IMR-90 (cell line): Measurements from ENCODE around the gene NAT10. TPM values are rescaled to one million over a fixed set of nuclear protein-coding genes. Genes with fewer than 3 reads are reported as not detected.

Experiments
- ATAC-seq: fragments of 200-7000 bp; cut with Tn5 transposase; 2 replicates; pipeline ENCODE4 v1.9.1; 2020; ENCODE audit warnings: low read depth, mild to moderate bottlenecking, moderate library complexity
- BruUV-seq: library from RNA; stranded (reverse); fragments of 400-500 nt; replicated peaks from 2 replicates; lab custom pipeline; 2021; lab: Mats Ljungman, UMichigan
- CTCF ChIA-PET: fragments of 300-600 bp; formaldehyde crosslinking; extraction: SDS; loops from one replicate; lab custom pipeline; 2021; ENCODE audit warnings: antibody characterized with exemption; lab: Yijun Ruan, JAX
- POLR2A ChIA-PET: fragments of 300-600 bp; sonication (Branson Sonifier 250); formaldehyde crosslinking; loops from one replicate; lab custom pipeline; 2022; ENCODE audit warnings: antibody characterized with exemption; ENCODE audit not compliant: unreplicated experiment; lab: Charles Lee
- DNase-seq: peaks from one replicate; pipeline ENCODE4 v3.0.0; 2013
- H2AFZ ChIP-seq: replicated peaks from 2 replicates; pipeline ENCODE3; 2013; ENCODE audit warnings: low read length, mild to moderate bottlenecking; ENCODE audit not compliant: poor library complexity
- H2AK5ac ChIP-seq: 2 replicates; pipeline ENCODE4 v1.6.1; 2013; ENCODE audit warnings: low read depth, low read length, inconsistent platforms
- H2AK9ac ChIP-seq: replicated peaks from 2 replicates; pipeline ENCODE3; 2013; ENCODE audit warnings: mild to moderate bottlenecking, low read depth, low read length, moderate library complexity; ENCODE audit not compliant: poor library complexity
- H2BK120ac ChIP-seq: 2 replicates; pipeline ENCODE4 v1.6.1; 2013; ENCODE audit warnings: low read depth, low read length, inconsistent platforms
- H2BK15ac ChIP-seq: 3 replicates; pipeline ENCODE4 v1.6.1; 2013; ENCODE audit warnings: low read depth, low read length, inconsistent platforms
- H2BK20ac ChIP-seq: 2 replicates; pipeline ENCODE4 v1.6.1; 2013; ENCODE audit warnings: low read depth, mild to moderate bottlenecking, inconsistent platforms, low read length, moderate library complexity
- H2BK5ac ChIP-seq: 2 replicates; pipeline ENCODE4 v1.6.1; 2013; ENCODE audit warnings: mild to moderate bottlenecking, low read depth, low read length, inconsistent platforms; ENCODE audit not compliant: poor library complexity, severe bottlenecking
- H3K14ac ChIP-seq: replicated peaks from 2 replicates; pipeline ENCODE4 v1.6.1; 2013; ENCODE audit warnings: low read depth, low read length, inconsistent platforms
- H3K18ac ChIP-seq: 2 replicates; pipeline ENCODE4 v1.6.1; 2013; ENCODE audit warnings: low read depth, low read length, control low read depth
- H3K23ac ChIP-seq: 2 replicates; pipeline ENCODE4 v1.6.1; 2013; ENCODE audit warnings: low read depth, low read length, inconsistent platforms
- H3K27ac ChIP-seq: 2 replicates; pipeline ENCODE4 v1.5.1; 2013; ENCODE audit warnings: mild to moderate bottlenecking, control low read depth, low read length; ENCODE audit not compliant: insufficient read depth
- H3K27me3 ChIP-seq: 2 replicates; pipeline ENCODE4 v1.6.1; 2013; ENCODE audit warnings: low read length; ENCODE audit not compliant: control insufficient read depth, insufficient read depth
- H3K36me3 ChIP-seq: 2 replicates; pipeline ENCODE4 v1.6.1; 2013; ENCODE audit warnings: low read length, mixed read lengths; ENCODE audit not compliant: control insufficient read depth, insufficient read depth
- H3K4ac ChIP-seq: 2 replicates; pipeline ENCODE4 v1.6.1; 2013; ENCODE audit warnings: low read depth, low read length, inconsistent platforms
- H3K4me1 ChIP-seq: 2 replicates; pipeline ENCODE4 v1.6.1; 2013; ENCODE audit warnings: low read length, mixed read lengths; ENCODE audit not compliant: control insufficient read depth, insufficient read depth
- H3K4me2 ChIP-seq: 2 replicates; pipeline ENCODE4 v1.6.1; 2013; ENCODE audit warnings: low read depth, mild to moderate bottlenecking, control low read depth, low read length, moderate library complexity
- H3K4me3 ChIP-seq: 2 replicates; pipeline ENCODE4 v1.5.1; 2013; ENCODE audit warnings: low read depth, mild to moderate bottlenecking, control low read depth, low read length, moderate library complexity; ENCODE audit not compliant: insufficient read depth
- H3K56ac ChIP-seq: 2 replicates; pipeline ENCODE4 v1.6.1; 2013; ENCODE audit warnings: low read length, inconsistent platforms; ENCODE audit not compliant: insufficient read depth; ENCODE audit errors: extremely low read depth
- H3K79me1 ChIP-seq, 2 experiments: 2 replicates each; pipeline ENCODE4 v1.6.1; 2013; ENCODE audit warnings: low read length in 2 of 2, inconsistent platforms in 1 of 2, low read depth in 1 of 2
- H3K9ac ChIP-seq: 2 replicates; pipeline ENCODE4 v1.6.1; 2013; ENCODE audit warnings: low read depth, low read length, control low read depth
- H3K9me1 ChIP-seq: 2 replicates; pipeline ENCODE4 v1.6.1; 2013; ENCODE audit warnings: low read length, inconsistent platforms; ENCODE audit not compliant: insufficient read depth
- H3K9me3 ChIP-seq: 2 replicates; pipeline ENCODE4 v1.6.1; 2013; ENCODE audit warnings: low read length; ENCODE audit not compliant: control insufficient read depth, insufficient read depth
- H4K20me1 ChIP-seq: 2 replicates; pipeline ENCODE4 v1.6.1; 2013; ENCODE audit warnings: low read length, inconsistent platforms; ENCODE audit not compliant: insufficient read depth
- H4K5ac ChIP-seq: 2 replicates; pipeline ENCODE4 v1.6.1; 2013; ENCODE audit warnings: mild to moderate bottlenecking, low read depth, low read length, control low read depth
- H4K8ac ChIP-seq, 2 experiments: 2 replicates each; pipeline ENCODE4 v1.6.1; 2013; ENCODE audit warnings: low read depth in 2 of 2, low read length in 2 of 2, control low read depth in 1 of 2, inconsistent platforms in 1 of 2
- H4K91ac ChIP-seq: 2 replicates; pipeline ENCODE4 v1.6.1; 2013; ENCODE audit warnings: low read depth, low read length, inconsistent platforms; ENCODE audit not compliant: insufficient read depth
- CHD1 ChIP-seq: IDR thresholded peaks from 2 replicates; pipeline ENCODE4 v1.6.1; 2012; ENCODE audit warnings: low read depth, low read length, improper control_type of control experiment
- ELK1 ChIP-seq: fragments of 150-350 bp; IDR thresholded peaks from 2 replicates; pipeline ENCODE4 v1.6.1; 2016; ENCODE audit warnings: low read depth, mild to moderate bottlenecking, low read length, moderate library complexity, borderline replicate concordance
- FOS ChIP-seq: fragments of 150-350 bp; IDR thresholded peaks from 2 replicates; pipeline ENCODE4 v1.6.1; 2016; ENCODE audit warnings: low read depth, low read length
- MAFK ChIP-seq: IDR thresholded peaks from 2 replicates; pipeline ENCODE4 v1.6.1; 2012; ENCODE audit warnings: low read depth, low read length, improper control_type of control experiment
- MAZ ChIP-seq: IDR thresholded peaks from 2 replicates; pipeline ENCODE4 v1.6.1; 2012; ENCODE audit warnings: low read depth, mild to moderate bottlenecking, low read length, improper control_type of control experiment, moderate library complexity, borderline replicate concordance
- POLR2A ChIP-seq: IDR thresholded peaks from 2 replicates; pipeline ENCODE4 v1.6.1; 2012; ENCODE audit warnings: mild to moderate bottlenecking, low read depth, low read length
- RCOR1 ChIP-seq: IDR thresholded peaks from 2 replicates; pipeline ENCODE4 v1.6.1; 2012; ENCODE audit warnings: mild to moderate bottlenecking, low read length, improper control_type of control experiment; ENCODE audit not compliant: insufficient replicate concordance
- SMC3 ChIP-seq: fragments of 150-350 bp; IDR thresholded peaks from 2 replicates; pipeline ENCODE4 v1.6.1; 2016; ENCODE audit warnings: low read depth, mild to moderate bottlenecking, antibody characterized with exemption, low read length, moderate library complexity
- WGBS, 2 experiments: methylation state at CpG; one replicate each; pipeline versions ENCODE4 v1.1.5 to v1.1.7; 2013; ENCODE audit warnings: missing lambda C conversion rate in 2 of 2; ENCODE audit not compliant: insufficient read length in 1 of 2; ENCODE audit errors: extremely low coverage in 2 of 2; 5-methylcytosine and 5-hydroxymethylcytosine counted together
- dilution Hi-C: fragments of 300-500 bp; cut with HindIII; formaldehyde crosslinking; loops from one replicate; pipeline ENCODE4 v1.14.3; 2018; ENCODE audit warnings: low sequenced_read_pairs; ENCODE audit not compliant: unreplicated experiment
- in situ Hi-C: fragments of 300-500 bp; cut with MboI; formaldehyde crosslinking; loops from 3 replicates; pipeline ENCODE4 v1.14.3; 2019; ENCODE audit warnings: low sequenced_read_pairs, inconsistent platforms, mixed read lengths
- intact Hi-C: fragments of 100-400 bp; cut with micrococcal nuclease; formaldehyde crosslinking; loops from 2 replicates; pipeline ENCODE4 v1.10.0; 2022
- polyA plus RNA-seq, 3 experiments: library from polyadenylated mRNA; depleted of rRNA; stranded (reverse); fragments of >200 nt; gene quantifications; 2 replicates each; pipeline ENCODE4 v1.2.3, GENCODE V29; 2012; ENCODE audit warnings: low replicate concordance in 1 of 3
- total RNA-seq: library from RNA; depleted of rRNA; stranded (reverse); fragments of >200 nt; gene quantifications from 2 replicates; pipeline ENCODE4 v1.2.3, GENCODE V29; 2012
- TF ChIP-seq, protein P1 (sequence below): conservative IDR thresholded peaks from 2 replicates; pipeline ENCODE4 v1.5.1; 2012; ENCODE audit warnings: mild to moderate bottlenecking, low read depth, low read length, improper control_type of control experiment

Gene NAT10
- total and polyA plus RNA-seq, 2 of the 4 experiments (the other 2 are of a cell fraction), result 28.1 to 34.8 TPM

DNA sequence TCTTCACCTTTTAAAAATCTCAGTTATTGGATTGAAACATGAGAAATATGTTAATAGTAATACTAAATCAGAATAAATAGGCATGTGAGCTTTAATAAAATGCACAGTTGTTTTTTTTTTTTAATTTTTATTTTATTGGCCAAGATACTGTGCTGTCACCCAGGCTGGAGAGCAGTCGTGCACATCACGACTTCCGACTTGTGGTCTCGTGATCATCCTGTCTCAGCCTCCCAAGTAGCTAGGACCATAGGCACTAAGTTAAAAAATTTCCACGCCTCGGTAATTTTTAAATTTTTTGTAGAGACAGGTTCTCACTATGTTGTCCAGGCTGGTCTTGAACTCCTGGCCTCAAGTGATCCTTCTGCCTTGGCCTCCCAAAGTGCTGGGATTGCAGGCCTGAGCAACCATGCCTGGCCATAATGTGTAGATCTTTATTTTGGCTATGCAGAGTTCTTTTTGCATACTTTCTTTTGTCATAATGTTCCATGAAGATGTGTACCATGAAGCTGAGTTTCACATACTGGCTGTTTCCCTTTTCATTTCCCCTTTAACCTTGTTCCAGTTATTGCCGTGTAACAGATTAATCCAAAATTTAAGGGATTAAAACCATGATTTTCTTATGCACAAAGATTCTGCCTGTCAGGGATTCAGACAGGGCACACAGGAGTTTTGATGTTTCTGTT lies 37.9 kb upstream of the NAT10 start:
- dilution Hi-C loops (no loop called here), intact Hi-C loops (loop anchor here (5.0 kb wide), 1 partner anchor 35 kb away; no protein-coding TSS in a partner anchor), in situ Hi-C loops (loop anchor here (10.0 kb wide), 1 partner anchor 63 kb away; no protein-coding TSS in a partner anchor)
- H3K4me3 ChIP-seq, result no peak overlapping the region
- peaks cover 96% of the 10 kb centered on the region for H4K20me1 ChIP-seq
- no peak overlapping the region for H3K27ac ChIP-seq
- H2AK9ac ChIP-seq, result no peak overlapping the region
- DNase-seq (no peak), ATAC-seq (no peak)
- no peaks in the 10 kb centered on the region for H3K9me3 ChIP-seq
- H3K4me1 ChIP-seq, result 0 out of 2 replicates have a peak, but pooled peaks cover 9% of the 10 kb centered on the region
- H3K23ac ChIP-seq, result no peak overlapping the region
- no peak overlapping the region for H3K56ac ChIP-seq
- ChIA-PET CTCF (no interaction called here), POLR2A (no interaction called here)
- no peak overlapping the region for H4K91ac ChIP-seq
- H4K8ac ChIP-seq, result no peak overlapping the region
- no peak overlapping the region for H3K4ac ChIP-seq
- no peak overlapping the region for H3K9ac ChIP-seq
- no peak overlapping the region for H4K5ac ChIP-seq
- BruUV-seq, result no TSS peak
- H2BK20ac ChIP-seq, result no peak overlapping the region
- H3K4me2 ChIP-seq, result no peak overlapping the region
- H3K36me3 ChIP-seq, result peaks cover 16% of the 10 kb centered on the region
- no peak overlapping the region for H3K14ac ChIP-seq
- H3K18ac ChIP-seq, result no peak overlapping the region
- H3K27me3 ChIP-seq, result no peaks in the 10 kb centered on the region
- TF ChIP-seq RCOR1, result no peak
- TF ChIP-seq FOS, result no peak
- TF ChIP-seq POLR2A, result no peak
- TF ChIP-seq MAFK, result no peak
- TF ChIP-seq ELK1, result no peak
- TF ChIP-seq CHD1, result no peak
- TF ChIP-seq MAZ, result no peak
- no peak for TF ChIP-seq SMC3
- TF ChIP-seq, protein P1, sequence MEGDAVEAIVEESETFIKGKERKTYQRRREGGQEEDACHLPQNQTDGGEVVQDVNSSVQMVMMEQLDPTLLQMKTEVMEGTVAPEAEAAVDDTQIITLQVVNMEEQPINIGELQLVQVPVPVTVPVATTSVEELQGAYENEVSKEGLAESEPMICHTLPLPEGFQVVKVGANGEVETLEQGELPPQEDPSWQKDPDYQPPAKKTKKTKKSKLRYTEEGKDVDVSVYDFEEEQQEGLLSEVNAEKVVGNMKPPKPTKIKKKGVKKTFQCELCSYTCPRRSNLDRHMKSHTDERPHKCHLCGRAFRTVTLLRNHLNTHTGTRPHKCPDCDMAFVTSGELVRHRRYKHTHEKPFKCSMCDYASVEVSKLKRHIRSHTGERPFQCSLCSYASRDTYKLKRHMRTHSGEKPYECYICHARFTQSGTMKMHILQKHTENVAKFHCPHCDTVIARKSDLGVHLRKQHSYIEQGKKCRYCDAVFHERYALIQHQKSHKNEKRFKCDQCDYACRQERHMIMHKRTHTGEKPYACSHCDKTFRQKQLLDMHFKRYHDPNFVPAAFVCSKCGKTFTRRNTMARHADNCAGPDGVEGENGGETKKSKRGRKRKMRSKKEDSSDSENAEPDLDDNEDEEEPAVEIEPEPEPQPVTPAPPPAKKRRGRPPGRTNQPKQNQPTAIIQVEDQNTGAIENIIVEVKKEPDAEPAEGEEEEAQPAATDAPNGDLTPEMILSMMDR, result no peak
- no peak overlapping the region for H2AK5ac ChIP-seq
- H3K9me1 ChIP-seq, result peaks cover 11% of the 10 kb centered on the region
- no peak overlapping the region for H2BK120ac ChIP-seq
- H3K79me1 ChIP-seq, result peaks cover 9 to 34% of the 10 kb centered on the region in 2 experiments
- no peak overlapping the region for H2BK5ac ChIP-seq
- H2AFZ ChIP-seq, result no peak overlapping the region
- WGBS, 2 experiments, result 79% methylated on average over 2 of the region's 7 CpGs; no CpG with 5 or more reads in 1 of the 2 experiments
- no peak overlapping the region for H2BK15ac ChIP-seq
